ENCODE results near the gene ARFIP2.

ARFIP2 gene

DNA sequence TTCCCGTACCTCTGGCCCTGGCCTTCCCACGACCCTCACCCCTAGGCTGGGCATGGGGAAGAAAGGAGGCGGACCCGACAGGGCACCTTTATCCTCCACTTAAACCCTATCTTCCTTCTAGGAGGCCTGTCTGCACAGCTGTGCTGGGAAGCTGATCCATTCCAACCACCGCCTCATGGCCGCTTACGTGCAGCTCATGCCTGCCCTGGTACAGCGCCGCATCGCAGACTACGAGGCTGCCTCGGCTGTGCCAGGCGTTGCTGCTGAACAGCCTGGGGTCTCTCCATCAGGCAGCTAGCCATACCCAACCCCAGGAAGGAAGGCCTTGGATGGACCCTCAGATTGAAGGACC is 769 bp upstream of the ARFIP2 start:
- DNase-seq (ENCODE audit: low read depth) = no peak

DNA sequence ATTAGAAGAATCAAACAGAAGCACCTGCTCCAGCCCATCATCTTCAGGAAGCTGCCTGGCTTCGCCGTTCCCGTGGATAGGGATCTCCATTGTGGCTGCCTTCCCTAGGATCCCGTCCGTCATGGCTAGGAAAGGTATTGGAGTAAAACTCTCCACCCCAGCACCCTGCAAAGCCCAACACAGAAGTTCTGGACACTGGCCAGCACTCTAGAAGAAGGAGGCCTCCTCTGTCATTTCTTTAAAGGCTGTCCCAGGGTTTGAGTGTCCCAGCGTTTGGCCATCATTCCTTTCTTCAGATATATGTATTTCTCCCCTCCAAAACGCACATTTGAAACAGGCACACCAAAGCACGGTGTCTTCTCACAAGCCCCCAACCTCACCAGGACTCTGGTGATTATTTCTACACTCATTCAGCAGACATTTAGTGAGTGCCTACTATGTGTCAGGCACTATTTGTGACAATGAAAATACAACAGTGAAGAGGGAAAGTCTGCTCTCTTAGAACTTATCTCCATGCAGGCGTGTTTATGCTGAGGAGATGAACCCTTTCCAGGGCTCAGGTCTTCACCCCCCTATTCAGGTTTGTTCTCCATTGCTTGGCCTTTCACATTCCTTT is 724 bp downstream of the ARFIP2 start:
- DNase-seq (ENCODE audit: low read depth) = no peak

DNA sequence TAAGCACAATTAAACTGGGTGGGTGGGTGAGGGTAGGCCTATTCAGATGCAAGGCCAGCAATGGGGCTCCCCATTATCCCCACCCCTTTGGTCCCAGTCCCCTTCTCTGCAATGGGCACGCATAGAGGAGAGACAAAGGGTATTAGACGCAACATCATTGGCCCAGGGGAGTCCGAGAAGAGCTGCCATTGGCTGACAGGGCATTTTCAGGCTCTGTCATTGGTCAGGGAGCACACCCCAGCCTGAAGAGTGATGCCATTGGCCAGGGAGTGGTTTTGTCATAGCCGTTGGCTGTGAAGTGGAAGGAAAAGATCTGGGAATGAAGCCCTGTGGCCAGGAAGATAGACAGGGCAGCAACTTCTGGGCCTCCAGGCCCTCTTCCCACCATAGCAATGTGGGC is 4.6 kb downstream of the ARFIP2 start:
- no peak for DNase-seq (ENCODE audit: low read depth)

GRCh38 chr11:6475936-6476335 is 5.2 kb downstream of the ARFIP2 start:
- no peak for DNase-seq (ENCODE audit: low read depth)

DNA sequence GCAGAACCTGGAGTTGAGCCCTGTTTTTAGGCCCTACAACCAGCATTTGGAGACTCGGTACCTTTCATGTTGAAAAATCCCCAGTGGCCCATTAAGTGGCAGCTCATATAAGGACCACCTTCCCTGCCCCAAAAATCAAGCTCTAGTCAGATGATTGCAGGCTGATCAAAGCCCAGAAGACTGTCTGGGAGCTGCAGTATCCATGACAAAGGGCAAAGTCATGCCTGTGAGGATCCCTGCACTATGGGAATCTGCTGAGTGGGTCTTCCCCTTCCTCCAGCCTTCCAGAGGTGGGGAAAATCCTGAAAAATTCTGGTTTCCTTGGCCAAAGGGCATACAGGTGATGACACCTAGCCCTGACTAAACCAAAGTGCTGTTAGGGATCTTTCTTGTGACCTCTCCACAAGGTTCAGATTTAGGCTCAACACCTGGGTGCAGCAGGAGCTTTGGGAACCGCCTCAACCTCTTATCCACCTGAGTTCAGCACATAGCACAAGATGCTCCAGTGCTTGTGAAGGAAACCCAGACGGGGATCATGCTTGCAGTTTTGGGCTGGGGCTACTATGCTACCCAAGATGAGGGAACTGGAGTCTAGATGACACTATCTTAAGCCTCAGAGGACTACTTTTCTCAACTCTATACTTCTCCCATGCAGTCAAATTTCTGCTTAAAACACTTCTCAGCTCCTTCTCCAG is 6.2 kb downstream of the ARFIP2 start:
- DNase-seq (ENCODE audit: low read depth) = no peak

DNA sequence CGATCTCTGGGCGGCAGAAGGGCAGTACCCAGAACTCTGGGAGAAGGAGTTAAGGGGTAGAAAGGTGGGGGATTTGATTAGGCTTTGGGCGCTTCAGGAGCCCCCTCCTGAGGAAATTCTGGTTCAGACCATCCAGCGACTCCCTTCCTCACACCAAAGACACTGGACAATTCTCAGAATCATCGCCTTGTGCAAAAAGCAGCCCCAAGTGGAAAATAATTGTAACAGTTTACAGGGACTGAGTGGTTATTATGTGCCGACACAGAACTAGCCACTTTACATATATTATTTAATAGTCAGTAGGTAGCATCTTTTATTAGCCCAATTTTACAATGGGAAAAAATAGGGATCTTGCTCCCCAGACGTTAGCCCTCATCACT is 6.7 kb downstream of the ARFIP2 start:
- DNase-seq (ENCODE audit: low read depth) = no peak

DNA sequence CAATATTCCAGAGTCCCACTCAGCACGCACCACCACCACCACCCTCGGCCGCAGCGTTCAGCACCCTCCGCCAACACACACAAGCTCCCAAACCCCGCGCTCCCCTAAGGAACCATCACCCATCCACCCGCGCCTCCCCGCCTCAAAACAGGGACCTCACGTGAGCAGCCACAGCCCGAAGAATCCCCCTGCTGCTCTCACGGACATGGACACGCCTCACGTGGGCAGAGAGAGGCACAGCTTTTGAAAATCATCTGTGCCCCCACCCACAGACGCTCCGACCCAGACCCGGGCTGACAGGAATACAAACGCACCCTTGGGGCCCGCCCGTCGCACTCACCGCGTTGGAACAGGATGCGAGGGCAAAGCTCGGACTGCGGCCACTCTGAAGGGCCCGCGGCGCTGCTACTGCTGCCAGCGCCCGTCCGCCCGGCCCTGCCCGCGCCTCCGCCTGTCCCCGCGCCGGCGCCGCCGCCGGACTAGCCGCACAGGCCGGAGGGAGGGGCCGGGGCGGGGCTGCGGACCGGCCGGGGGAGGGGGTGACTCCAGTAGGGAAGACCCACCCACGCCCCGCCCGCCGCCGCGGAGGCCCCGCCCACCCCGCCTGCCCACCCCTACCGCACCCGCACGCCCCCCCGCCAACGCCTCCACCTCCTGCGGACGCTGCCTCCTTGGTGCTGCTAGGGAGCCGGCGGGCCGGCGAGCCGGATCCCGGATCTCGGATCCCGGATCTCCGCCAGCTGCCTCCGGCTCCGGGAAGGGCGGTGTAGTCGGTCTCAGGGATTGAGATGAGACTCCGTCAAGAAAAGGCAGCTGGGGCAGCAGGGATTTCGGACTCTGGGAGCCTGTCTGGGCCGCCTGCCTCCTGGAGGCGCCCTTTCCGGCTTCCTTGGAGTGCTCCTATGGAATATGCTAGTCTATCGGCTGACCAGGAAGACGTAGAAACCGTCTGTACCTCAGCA is 7.4 kb downstream of the ARFIP2 start, which contains the start of gene TRIM3:
Gene TRIM3, minus strand, starts transcription at position 491 of the 962 bp plus-strand sequence. CDS start 8,246 bp downstream, outside the sequence.
- DNase-seq (ENCODE audit: low read depth) = peak; percentile 64

- no peak for DNase-seq (ENCODE audit: low read depth)
Observed at GRCh38 chr11:6472934-6473333, 8.2 kb downstream of the ARFIP2 start.

GRCh38 chr11:6469599-6469998 is 11.5 kb downstream of the ARFIP2 start:
- DNase-seq (ENCODE audit: low read depth) = no peak

GRCh38 chr11:6468712-6469495 is 12.2 kb downstream of the ARFIP2 start:
- peak; percentile 92 for DNase-seq (ENCODE audit: low read depth)

- DNase-seq (ENCODE audit: low read depth) = no peak
Observed at GRCh38 chr11:6459099-6459450, 22.1 kb downstream of the ARFIP2 start.

DNA sequence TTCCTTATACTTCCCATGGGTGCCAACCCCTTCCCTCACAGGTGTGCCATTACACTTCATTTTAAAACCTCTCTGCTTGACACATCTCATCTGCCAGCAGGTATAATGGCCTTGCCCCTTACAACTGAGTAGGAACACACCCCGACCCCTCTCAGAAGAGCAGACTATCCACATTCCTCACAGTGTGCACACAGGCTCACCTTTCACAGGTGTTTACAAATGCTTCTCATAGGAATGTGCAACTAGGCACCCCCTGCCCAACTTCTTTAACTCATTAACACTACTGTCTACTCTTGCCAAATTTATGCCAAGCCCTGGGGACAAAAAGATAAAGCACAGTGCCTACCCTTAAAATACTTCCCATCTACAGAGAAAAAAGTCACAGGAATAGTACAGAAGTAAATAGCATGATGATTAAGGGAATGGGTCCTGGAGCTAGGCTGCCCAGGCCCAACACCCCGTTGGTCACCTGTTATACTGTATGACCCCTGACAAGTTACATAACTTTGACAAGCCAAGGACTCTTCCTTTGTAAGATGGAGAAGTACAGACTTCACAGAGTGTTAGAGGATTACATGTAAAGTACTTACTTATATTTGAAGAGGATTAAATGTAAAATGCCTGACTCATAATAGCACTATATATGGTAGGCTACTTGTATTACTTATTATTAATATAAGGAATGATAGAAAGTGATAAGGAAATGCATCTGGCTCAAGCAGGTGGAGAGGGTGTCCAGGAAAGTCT is 22.6 kb downstream of the ARFIP2 start:
- no peak for DNase-seq (ENCODE audit: low read depth)

DNA sequence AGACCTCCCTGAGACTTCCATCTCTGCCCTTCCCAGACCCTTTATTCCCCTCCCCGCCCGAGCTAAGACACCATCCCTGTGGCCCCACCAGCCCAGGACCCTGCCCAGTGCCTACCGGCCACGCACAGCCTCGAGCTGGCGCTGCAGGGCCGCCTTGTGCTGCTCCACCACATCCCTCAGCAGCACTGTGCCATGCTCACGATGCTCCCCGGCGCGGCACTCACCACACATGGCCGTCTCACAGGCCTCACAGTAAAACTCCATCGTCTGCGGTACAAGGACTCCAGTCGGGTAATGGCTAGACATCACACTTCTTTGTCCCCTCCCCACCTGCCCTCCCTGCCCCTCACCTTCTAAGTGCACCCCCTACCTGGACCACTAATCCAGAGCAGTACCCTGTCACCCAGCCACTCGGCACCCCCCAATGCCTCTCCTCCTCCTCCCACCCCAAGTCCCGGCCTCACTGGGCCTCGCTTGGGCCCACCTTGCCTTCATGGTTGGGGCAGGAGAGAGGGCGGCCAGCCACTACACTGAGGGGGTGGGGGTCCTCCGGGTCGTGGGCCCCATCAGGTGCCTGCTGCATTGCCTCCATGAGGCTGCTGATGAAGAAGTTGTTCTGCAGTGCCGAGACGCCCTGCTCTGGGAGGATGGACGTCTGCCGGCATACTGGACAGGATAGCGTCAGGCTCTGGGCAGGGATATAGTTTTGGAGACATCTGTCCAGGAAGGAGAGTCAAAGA is 23.4 kb downstream of the ARFIP2 start:
- DNase-seq (ENCODE audit: low read depth) = no peak

GRCh38 chr11:6456361-6457073 is 24.6 kb downstream of the ARFIP2 start:
- DNase-seq (ENCODE audit: low read depth) = no peak

GRCh38 chr11:6455070-6455469 is 26.1 kb downstream of the ARFIP2 start:
- no peak for DNase-seq (ENCODE audit: low read depth)

- no peak for DNase-seq (ENCODE audit: low read depth)
Observed at GRCh38 chr11:6453152-6453551, 28.0 kb downstream of the ARFIP2 start.

DNA sequence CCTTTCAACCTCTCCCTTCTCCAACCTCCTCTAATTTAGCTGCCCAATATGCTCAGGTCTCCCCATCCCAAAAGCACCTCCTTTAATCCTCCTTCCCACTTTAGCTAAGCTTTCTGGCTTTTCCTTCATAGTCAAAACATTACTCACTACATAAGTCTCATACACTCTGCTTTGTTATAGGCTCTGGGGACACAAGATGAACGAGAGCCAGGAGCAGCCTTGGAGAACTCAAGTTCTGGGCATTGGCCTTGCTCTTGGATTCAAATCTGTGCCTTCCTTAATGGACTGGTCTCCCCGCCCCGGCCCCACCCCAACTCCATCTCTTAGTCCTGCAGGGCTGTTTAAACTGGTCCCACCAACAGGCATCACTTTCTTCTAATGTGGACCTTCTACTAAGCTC is 28.9 kb downstream of the ARFIP2 start:
- DNase-seq (ENCODE audit: low read depth) = no peak

- DNase-seq (ENCODE audit: low read depth) = no peak
Observed at GRCh38 chr11:6448574-6448973, 32.6 kb downstream of the ARFIP2 start.

DNA sequence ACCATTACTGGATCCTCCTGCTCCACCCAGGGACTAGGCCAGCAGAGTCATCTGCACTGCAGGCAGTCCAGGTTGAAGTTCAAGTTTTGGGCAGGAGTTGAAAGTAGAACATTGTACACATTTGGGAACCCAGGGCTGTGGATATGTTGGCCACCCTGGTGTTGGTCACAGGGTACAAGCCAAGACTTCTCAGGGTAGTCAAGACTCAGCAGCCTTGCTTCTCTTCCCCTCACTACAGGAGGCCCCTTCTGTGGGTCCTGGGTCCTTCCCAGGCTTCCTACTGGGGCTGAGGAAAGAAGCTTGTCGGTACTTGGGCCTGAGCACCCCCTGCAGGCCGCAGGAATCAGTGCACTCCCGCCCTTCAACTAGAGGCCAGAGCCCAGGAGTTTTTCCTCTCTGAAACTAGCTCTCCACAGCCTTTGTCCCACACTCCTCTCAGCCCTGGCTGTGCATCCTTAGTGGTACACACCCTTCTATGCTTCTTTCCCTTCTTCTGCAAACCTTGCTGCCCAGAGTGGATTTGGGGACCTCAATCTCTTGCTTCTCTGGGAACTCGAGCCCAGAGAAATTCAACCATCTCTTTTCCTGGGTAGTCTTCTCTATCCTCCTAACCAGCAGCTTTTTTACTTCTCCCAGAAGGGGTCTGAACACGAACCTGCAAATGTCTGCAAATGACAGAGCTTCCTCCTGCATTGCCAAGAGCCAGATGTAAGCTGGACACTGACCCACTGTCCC is 37.7 kb downstream of the ARFIP2 start:
- peak; percentile 38 for DNase-seq (ENCODE audit: low read depth)

Measured in CMK (cell line).